HTERT RPE-1 (cell line): Measurements from ENCODE around the gene FKRP.

Experiments used
- in situ Hi-C: fragments of 300-500 bp; cut with MboI; formaldehyde crosslinking; loops from 4 replicates; pipeline ENCODE4 v1.14.3; 2020; ENCODE audit warnings: low sequenced_read_pairs

The FKRP gene

GRCh38 chr19:46731007-46731501 is 14.8 kb upstream of the FKRP start:
- in situ Hi-C loops, result no loop called here

GRCh38 chr19:46731584-46731983 is 14.3 kb upstream of the FKRP start:
- in situ Hi-C loops, result no loop called here

- in situ Hi-C loops, result no loop called here
These were observed 13.5 kb upstream of the FKRP start for GRCh38 chr19:46732172-46732938.

- in situ Hi-C loops, result no loop called here
These were observed 12.7 kb upstream of the FKRP start for GRCh38 chr19:46732966-46733689.

GRCh38 chr19:46733690-46734292 is 12.1 kb upstream of the FKRP start:
- in situ Hi-C loops, result no loop called here

GRCh38 chr19:46736531-46737297 is 9.1 kb upstream of the FKRP start:
- in situ Hi-C loops, result no loop called here

GRCh38 chr19:46737298-46737654 is 8.6 kb upstream of the FKRP start:
- in situ Hi-C loops, result no loop called here

GRCh38 chr19:46737761-46738171 is 8.1 kb upstream of the FKRP start:
- in situ Hi-C loops, result no loop called here

GRCh38 chr19:46739290-46739771 is 6.5 kb upstream of the FKRP start:
- in situ Hi-C loops, result no loop called here

- in situ Hi-C loops, result no loop called here
These were observed 4.4 kb upstream of the FKRP start for GRCh38 chr19:46741447-46741846.

GRCh38 chr19:46742926-46743480 is 2.9 kb upstream of the FKRP start:
- in situ Hi-C loops, result no loop called here

- in situ Hi-C loops, result no loop called here
These were observed 1.7 kb upstream of the FKRP start for GRCh38 chr19:46744005-46744691.

- in situ Hi-C loops, result no loop called here
These were observed 827 bp upstream of the FKRP start for GRCh38 chr19:46745030-46745429.

GRCh38 chr19:46746281-46747057 is 612 bp downstream of the FKRP start, which contains the start of gene STRN4:
Gene STRN4, minus strand, starts transcription at chr19:46746450. Its CDS starts 20 bp downstream, at chr19:46746430.
- in situ Hi-C loops, result no loop called here

GRCh38 chr19:46748325-46749109 is 2.7 kb downstream of the FKRP start:
- in situ Hi-C loops, result no loop called here

- in situ Hi-C loops, result no loop called here
These were observed 7.7 kb downstream of the FKRP start for GRCh38 chr19:46753420-46754155.

- in situ Hi-C loops, result no loop called here
These were observed 9.4 kb downstream of the FKRP start for GRCh38 chr19:46755077-46755852.
